Midbrain (tissue), 1 donor: Measurements from ENCODE around the gene MAP2K5.

Source experiments
- DNase-seq: peaks from one replicate; lab custom pipeline; 2025; lab: John Stamatoyannopoulos, UW

Gene MAP2K5

GRCh38 chr15:67839929-67840748, 297.6 kb downstream of the MAP2K5 start, which contains the start of gene RNU6-1:
Gene RNU6-1 (minus strand): TSS chr15:67840045.
- DNase-seq: peak; percentile 91

DNA sequence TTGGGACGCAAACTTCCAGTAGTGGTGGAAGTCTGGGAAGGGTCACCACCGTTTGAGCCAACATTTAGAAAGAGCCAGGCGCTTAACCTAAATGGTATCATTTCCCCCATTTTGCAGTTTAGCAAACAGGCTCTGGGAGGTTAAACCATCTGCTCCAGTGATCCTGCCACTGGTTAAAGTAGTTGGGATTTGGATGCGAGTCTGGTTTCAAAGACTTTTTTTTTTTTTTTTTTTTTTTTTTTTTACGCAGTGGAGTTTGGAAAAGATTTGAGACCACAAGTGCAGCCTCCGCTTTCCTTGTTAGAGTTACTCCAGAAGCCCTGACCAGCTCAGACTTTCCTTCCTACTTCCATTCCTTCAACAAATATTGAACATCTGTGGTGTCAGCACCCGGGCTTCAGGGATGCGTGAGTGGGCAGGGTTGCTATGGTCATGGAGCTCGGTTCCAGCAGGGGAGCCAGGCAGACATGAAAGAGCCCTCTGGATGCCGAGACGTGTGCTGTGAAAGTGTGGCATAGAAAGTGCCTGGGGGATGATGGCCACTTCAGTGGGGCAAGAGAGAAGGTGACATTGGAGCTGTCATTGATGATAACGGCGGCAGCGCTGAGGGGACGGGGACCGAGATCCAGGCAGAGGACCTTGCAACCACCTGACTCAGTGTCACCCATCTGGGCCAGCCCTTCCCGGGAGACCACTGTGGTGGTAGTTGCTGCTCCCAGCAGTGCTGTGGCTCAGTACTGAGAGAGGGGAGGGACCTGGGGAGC, 298.4 kb downstream of the MAP2K5 start:
- DNase-seq: no peak

DNA sequence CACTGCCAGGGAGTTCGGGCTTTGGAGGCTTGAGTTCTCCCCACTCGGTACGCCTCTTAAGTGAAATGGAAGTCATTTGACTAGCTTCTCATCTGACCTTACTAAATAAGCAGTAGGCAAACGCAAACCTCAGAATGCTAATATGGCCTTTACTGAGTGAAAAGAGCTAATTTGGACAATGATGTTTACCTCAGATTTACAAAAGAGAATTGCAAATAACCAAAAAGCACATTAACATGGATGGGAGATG, 298.9 kb downstream of the MAP2K5 start:
- no peak for DNase-seq

GRCh38 chr15:67843092-67843501, 300.6 kb downstream of the MAP2K5 start:
- DNase-seq: no peak

GRCh38 chr15:67843571-67844387, 301.3 kb downstream of the MAP2K5 start:
- DNase-seq: no peak

DNA sequence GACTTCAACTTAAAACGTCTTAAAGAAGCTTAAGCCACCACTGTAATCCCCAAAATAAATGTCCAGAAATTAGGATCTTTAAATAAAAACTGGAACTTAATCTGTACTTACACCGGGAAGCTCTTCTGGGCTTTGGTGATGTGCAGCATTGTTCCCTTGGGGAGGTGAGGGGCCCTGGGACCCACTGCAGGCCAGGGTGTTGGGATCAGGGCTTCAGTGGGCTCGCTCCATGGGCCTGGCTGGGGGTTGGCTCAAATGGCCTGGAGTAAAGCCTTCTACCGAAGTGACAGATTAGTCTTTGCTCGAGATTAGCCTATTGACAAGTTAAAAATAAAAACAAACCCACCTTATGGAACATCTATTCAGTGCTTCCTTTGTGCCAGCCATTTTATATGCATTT, 303.5 kb downstream of the MAP2K5 start:
- no peak for DNase-seq

DNA sequence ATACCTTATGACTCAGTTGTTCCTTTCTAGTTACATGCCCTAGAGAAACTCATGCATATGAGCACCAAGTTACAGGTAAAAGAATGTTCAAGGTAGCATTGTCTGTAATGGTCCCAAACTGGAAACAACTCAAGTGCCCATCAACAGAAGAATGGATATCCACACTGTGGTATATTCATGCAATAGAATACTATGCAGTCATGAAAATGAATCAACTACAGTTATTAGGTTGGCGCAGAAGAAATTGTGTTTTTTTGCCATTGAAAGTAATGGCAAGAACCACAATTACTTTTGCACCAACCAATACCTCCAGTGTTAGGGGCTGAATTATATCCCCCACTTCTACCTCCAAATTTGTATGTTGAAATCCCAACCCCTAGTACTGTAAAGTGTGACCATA, 307.0 kb downstream of the MAP2K5 start:
- no peak for DNase-seq

DNA sequence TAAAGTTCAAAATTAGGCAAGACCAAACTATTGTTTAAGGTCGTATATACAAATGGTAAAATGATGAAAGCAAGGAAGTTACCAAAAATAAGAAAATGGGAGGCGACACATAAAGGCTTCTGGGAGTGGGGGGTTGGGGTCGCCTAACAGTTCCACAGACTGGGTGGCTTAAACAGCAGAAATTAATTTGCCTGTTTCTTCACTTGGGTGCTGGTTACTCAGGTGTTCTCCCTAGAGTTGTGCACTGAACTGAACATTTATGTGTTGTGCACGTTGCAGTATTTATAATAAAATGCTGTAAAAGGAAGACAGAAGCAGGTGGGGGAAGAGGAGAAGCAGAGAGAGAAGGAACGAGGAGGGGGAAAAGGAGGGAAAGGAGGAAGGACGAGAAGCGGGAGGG, 307.8 kb downstream of the MAP2K5 start:
- DNase-seq: no peak

GRCh38 chr15:67850994-67851571, 308.6 kb downstream of the MAP2K5 start:
- DNase-seq: no peak

DNA sequence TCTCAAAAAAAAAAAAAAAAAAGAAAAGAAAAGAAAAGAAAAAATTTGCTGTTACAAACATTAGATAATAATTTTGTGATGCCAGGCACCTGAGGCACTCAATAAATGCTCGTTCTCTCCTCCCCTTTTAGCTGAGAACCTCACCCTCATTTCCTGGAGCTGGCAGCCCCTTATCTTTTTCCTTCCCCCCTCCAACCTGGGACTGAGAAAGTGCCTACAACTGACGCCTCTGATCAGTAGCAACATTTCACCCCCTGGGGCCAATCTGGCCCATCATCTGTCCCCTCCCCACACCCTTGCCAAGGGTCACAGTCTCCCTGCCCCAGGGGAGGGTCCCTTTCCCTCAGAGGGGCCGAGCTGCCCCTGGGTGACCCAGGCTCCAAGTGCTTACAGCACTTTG, 309.9 kb downstream of the MAP2K5 start:
- DNase-seq: no peak

- no peak for DNase-seq
These were observed 311.0 kb downstream of the MAP2K5 start for GRCh38 chr15:67853454-67853853.

DNA sequence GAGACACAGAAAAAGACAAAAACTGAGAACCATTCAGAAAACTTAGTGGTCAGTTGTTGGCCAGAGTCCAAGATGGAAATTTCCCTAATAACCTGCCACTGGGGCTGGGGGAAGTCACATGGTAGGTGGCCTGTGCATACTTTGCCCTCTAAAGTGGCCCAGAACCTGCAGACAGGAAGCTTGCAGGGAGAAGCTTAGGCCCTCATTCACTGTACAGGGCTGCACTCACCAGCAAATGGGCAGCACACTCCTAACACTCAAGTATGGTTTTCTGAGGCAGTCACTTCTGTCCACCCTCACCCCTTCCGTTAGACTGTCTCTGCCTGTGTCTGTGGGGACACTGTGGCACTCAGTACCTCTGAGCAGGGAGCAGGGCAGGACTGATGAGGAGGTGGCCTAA, 311.9 kb downstream of the MAP2K5 start:
- DNase-seq: no peak

- no peak for DNase-seq
These were observed 313.3 kb downstream of the MAP2K5 start for GRCh38 chr15:67855842-67856241.
